ENCODE measurements around the gene GPR132.

The GPR132 gene

GRCh38 chr14:105015242-105015641 is 50.0 kb downstream of the GPR132 start:
- no peak for DNase-seq

GRCh38 chr14:105014631-105015030 is 50.6 kb downstream of the GPR132 start:
- no peak for DNase-seq

GRCh38 chr14:105014032-105014431 is 51.2 kb downstream of the GPR132 start:
- no peak for DNase-seq

- DNase-seq: no peak
Observed at GRCh38 chr14:105013150-105013785, 52.0 kb downstream of the GPR132 start.

GRCh38 chr14:105012171-105012985 is 52.9 kb downstream of the GPR132 start:
- DNase-seq: peak; percentile 19

- no peak for DNase-seq
Observed at GRCh38 chr14:105011312-105011990, 53.8 kb downstream of the GPR132 start.

- DNase-seq: no peak
Observed at GRCh38 chr14:105010891-105011291, 54.3 kb downstream of the GPR132 start.

GRCh38 chr14:105010106-105010505 is 55.1 kb downstream of the GPR132 start:
- DNase-seq: no peak

GRCh38 chr14:105007593-105008264 is 57.5 kb downstream of the GPR132 start:
- no peak for DNase-seq

GRCh38 chr14:105006831-105007592 is 58.2 kb downstream of the GPR132 start:
- DNase-seq: no peak

- no peak for DNase-seq
Observed at GRCh38 chr14:105005929-105006830, 59.0 kb downstream of the GPR132 start.

- DNase-seq: no peak
Observed at GRCh38 chr14:105005329-105005928, 59.8 kb downstream of the GPR132 start.
